DMS153 (cell line): ENCODE results near the gene RSPH3.
"Not testable (repeated sequence)": the region's sequence is repeated elsewhere in the genome, so short reads cannot be mapped to it uniquely, and the experiment has no call there.

Source experiments
- DNase-seq: peaks from one replicate; lab custom pipeline; 2025; lab: John Stamatoyannopoulos, UW

The RSPH3 gene

GRCh38 chr6:158972241-158973233 is 27.5 kb downstream of the RSPH3 start:
- DNase-seq = peak; percentile 49

GRCh38 chr6:158970640-158971275 is 29.2 kb downstream of the RSPH3 start:
- DNase-seq = no peak

DNA sequence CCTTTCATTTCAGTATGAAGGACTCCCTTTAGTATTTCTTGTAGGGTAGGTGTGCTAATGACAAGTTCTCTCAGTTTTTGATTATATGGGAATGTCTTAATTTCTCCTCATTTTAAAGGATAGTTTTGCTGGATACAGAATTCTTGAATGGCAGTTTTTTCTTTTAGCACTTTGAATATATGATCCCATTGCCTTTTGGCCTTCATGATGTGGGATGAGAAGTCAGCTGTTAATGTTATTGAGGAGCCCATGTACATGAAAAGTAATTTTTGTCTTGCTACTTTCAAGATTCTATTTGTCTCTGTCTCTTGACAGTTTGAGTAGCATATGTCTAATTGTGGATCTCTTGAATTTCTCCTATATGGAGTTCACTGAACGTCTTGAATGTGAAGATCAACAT is 30.9 kb downstream of the RSPH3 start:
- no peak for DNase-seq

DNA sequence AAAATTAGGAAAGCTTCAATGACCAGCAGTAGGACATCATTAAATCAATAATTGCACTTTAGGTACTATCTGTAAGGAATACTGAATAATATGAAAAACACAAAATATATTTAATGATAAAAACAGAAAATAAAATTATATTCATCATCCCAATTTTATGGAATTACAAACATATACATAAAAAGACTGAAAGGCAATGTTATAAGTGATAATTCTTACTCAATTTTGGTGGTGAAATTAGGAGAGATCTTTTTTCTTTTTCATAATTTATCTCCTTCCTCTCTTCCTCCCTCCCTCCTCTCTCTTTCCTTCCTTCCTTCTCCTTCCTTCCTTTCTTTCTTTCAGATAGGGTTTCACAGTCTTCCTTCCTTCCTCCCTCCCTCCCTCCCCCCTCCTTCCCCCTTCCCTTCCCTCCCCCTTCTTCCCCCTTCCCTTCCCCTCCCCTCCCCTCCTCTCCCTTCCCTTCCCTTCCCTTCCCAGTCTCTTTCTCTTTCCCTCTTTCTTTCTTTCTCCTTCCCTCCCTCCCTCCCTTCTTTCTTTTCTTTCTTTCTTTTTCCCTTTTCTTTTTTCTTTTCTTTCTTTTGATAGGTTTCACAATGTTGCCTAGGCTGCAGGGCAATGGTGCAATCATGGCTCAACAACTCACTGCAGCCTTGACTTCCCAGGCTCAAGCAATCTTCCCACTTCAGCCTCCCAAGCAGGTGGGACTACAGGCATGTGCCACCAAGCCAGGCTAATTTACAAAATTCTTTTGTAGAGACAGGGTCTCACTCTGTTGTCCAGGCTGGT is 36.8 kb downstream of the RSPH3 start:
- no peak for DNase-seq

DNA sequence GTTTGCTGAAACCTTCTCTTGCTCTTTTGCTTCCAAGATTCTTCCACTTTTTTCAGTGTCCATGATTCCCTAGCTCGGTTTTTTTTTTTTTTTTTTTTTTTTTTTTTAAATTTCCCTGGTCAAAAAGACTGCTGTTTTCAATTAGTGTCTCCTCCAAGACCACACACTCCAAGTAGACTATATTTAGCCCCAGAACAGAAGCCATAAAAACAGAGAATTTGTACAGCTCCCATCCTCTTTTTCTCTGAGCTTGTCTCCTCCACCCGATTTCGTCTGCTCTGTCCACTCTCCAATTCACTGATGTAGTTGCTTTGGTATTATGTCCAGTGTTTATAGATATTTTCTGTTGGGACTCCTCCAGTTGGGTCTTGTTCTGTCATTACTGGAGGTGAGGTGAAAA is 37.6 kb downstream of the RSPH3 start:
- DNase-seq = no peak

DNA sequence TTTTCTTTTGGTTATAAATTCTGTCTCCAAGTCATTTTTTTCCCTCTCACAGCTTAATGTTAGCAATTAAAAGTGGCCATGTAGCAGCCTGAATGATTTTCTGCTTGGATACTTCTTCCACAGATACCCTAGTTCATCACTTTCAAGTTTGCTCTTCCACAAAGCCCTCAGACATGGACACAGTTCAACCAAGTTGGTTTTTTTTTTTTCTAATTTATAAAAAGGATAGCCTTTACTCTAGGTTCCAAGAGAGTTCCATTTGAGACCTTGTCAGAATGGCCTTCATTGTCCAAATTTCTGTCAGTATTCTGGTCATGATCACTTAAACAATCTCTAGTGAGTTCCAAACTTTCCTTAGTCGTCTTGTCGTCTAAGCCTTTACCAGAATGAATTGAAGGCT is 40.0 kb downstream of the RSPH3 start:
- no peak for DNase-seq

GRCh38 chr6:158959552-158959951 is 40.5 kb downstream of the RSPH3 start:
- no peak for DNase-seq

GRCh38 chr6:158958504-158959386 is 41.3 kb downstream of the RSPH3 start:
- DNase-seq = no peak

GRCh38 chr6:158955255-158955654 is 44.7 kb downstream of the RSPH3 start:
- DNase-seq = no peak

- DNase-seq = no peak
Observed at GRCh38 chr6:158954753-158955152, 45.2 kb downstream of the RSPH3 start.

GRCh38 chr6:158952011-158952410 is 48.0 kb downstream of the RSPH3 start:
- not testable (repeated sequence) for DNase-seq

DNA sequence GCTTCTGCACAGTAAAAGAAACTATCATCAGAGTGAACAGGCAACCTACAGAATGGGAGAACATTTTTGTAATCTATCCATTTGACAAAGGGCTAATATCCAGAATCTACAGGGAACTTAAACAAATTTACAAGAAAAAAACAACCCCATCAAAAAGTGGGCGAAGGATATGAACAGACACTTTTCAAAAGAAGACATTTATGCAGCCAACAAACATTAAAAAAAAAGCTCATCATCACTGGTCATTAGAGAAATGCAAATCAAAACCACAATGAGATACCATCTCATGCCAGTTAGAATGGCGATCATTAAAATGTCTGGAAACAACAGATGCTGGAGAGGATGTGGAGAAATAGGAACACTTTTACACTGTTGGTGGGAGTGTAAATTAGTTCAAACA is 48.4 kb downstream of the RSPH3 start:
- DNase-seq = not testable (repeated sequence)

DNA sequence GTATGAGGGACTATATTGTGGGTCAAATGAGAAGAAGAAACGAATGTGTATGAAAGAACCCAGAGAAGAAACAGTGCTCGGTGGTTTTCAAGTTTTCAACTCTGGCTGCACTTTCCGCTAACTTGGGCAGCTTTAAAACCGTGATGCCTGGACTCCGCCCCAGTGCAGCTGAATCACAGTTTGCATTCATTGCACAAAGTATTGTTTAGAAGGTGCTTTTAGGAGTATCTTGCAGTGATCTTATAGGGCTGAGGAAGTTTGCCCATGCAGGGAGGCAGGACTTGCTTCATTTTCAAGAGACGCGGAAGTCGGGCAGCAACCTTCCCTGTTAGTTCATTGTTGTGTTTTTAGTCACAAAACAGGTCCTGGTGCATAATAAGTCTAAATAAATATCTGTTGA is 52.7 kb downstream of the RSPH3 start:
- no peak for DNase-seq

DNA sequence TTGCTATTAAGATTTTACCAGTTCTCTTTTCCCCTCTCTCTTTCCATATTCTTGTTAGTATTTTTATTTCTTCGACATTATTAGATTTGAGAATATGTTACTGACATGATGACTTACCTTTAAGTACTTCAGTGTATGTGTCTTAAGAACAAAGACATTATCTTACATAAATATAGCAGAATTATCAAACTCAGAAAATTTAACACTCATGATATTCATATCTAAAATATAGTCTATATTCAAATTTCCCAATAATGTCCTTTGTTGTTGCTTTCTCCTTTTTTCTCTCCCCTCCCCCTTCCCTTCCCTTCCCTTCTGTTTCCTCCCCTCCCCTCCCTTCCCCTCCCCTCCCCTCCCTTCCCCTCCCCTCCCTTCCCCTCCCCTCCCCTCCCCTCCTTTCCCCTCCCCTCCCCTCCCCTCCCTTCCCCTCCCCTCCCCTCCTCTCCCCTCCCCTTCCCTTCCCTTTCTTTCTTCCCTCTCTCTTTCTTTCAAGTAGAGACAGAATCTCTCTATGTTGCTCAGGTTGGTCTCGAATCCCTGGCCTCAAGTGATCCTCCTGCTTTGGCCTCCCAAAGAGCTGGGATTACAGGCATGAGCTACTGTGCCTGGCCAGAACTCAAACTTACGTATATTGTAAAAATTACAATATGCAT is 56.5 kb downstream of the RSPH3 start:
- no peak for DNase-seq

DNA sequence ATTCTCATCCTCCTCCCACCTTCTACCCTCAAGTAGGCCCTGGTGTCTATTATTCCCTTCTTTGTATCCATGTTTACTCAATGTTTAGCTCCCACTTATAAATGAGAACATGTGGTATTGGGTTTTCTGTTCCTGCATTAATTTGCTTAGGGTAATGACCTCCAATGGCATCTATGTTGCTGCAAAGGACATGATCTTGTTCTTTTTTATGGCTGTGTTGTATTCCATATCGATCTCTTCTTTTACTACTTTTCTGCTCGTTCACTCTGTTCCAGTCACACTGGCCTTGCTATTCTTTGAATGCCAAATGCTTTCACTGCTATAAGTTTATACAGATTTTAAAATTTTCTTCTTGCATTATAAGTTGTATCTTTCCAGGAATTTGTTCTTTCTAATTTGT is 57.7 kb downstream of the RSPH3 start:
- DNase-seq = no peak

- no peak for DNase-seq
Observed at GRCh38 chr6:158941246-158941645, 58.8 kb downstream of the RSPH3 start.

- DNase-seq = no peak
Observed at GRCh38 chr6:158939255-158940159, 60.5 kb downstream of the RSPH3 start.

GRCh38 chr6:158938811-158939254 is 61.2 kb downstream of the RSPH3 start:
- no peak for DNase-seq

DNA sequence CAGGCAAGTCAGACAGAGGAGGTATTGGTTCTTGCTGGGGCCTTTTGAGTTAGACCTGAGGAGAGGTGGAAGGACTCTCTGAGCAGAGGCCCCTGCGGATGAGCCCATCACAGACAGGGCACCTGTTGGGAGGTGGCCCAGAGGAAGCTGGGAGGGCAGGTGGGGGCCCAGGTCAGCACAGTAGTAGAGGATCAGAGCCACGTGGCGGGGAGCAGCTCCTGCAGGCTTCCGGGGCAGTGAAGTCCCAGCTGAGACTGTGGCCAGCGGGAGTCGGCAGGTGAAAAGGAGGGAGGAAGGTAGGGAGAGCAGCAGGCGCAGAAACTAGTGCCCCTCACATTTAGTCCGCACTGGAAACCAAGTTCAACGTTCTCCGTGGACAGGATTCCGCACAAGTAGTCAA is 61.8 kb downstream of the RSPH3 start:
- DNase-seq = no peak

GRCh38 chr6:158934157-158934556 is 65.8 kb downstream of the RSPH3 start:
- no peak for DNase-seq
